PC-3 (cell line): ENCODE results near the gene PTPN23. TPM values are rescaled to one million over a fixed set of nuclear protein-coding genes. Genes with fewer than 3 reads are reported as not detected.

Experiments used
- ATAC-seq: fragments of 200-7000 bp; cut with Tn5 transposase; 2 replicates; pipeline ENCODE4 v1.9.1; 2020; ENCODE audit warnings: mild to moderate bottlenecking, moderate library complexity
- BruUV-seq: library from RNA; stranded (reverse); fragments of 400-500 nt; replicated peaks from 2 replicates; lab custom pipeline; 2021; lab: Mats Ljungman, UMichigan
- CTCF ChIA-PET: fragments of 300-600 bp; sonication (Branson Sonifier 250); formaldehyde crosslinking; loops from one replicate; lab custom pipeline; 2022; ENCODE audit warnings: antibody characterized with exemption; lab: Charles Lee
- POLR2A ChIA-PET: fragments of 300-600 bp; sonication (Branson Sonifier 250); formaldehyde crosslinking; loops from one replicate; lab custom pipeline; 2022; ENCODE audit warnings: antibody characterized with exemption; ENCODE audit not compliant: unreplicated experiment; lab: Charles Lee
- DNase-seq: peaks from one replicate; pipeline ENCODE4 v3.0.0-alpha.2; 2015
- H2AFZ ChIP-seq: fragments of 300-600 bp; sonication (generic); 2 replicates; pipeline ENCODE4 v1.6.0; 2016; ENCODE audit warnings: antibody characterized with exemption, low read length
- H3F3A ChIP-seq: fragments of 300-600 bp; sonication (generic); one replicate; pipeline ENCODE4 v1.6.0; 2017; ENCODE audit warnings: antibody characterized with exemption, low read length, control low read depth, mild to moderate bottlenecking; ENCODE audit not compliant: unreplicated experiment
- H3K27ac ChIP-seq: fragments of 300-600 bp; sonication (generic); 2 replicates; pipeline ENCODE4 v1.5.1; 2016; ENCODE audit warnings: mild to moderate bottlenecking, low read length
- H3K27me3 ChIP-seq: fragments of 300-600 bp; sonication (generic); 2 replicates; pipeline ENCODE4 v1.6.1; 2016; ENCODE audit warnings: low read length, mixed read lengths
- H3K36me3 ChIP-seq: fragments of 300-600 bp; sonication (generic); 2 replicates; pipeline ENCODE4 v1.6.1; 2016; ENCODE audit warnings: low read depth, mixed run types, low read length, mixed read lengths
- H3K4me1 ChIP-seq: fragments of 300-600 bp; sonication (generic); 2 replicates; pipeline ENCODE4 v1.5.1; 2016; ENCODE audit warnings: low read length; ENCODE audit not compliant: insufficient read depth
- H3K4me2 ChIP-seq: fragments of 300-600 bp; sonication (generic); 2 replicates; pipeline ENCODE4 v1.6.0; 2016; ENCODE audit warnings: low read length
- H3K4me3 ChIP-seq: fragments of 300-600 bp; sonication (generic); 2 replicates; pipeline ENCODE4 v1.5.1; 2016; ENCODE audit warnings: mild to moderate bottlenecking, low read length, mixed read lengths
- H3K79me2 ChIP-seq: fragments of 300-600 bp; sonication (generic); 2 replicates; pipeline ENCODE4 v1.6.1; 2017; ENCODE audit warnings: low read length, mixed read lengths
- H3K9ac ChIP-seq: fragments of 300-600 bp; sonication (generic); 2 replicates; pipeline ENCODE4 v1.6.0; 2016; ENCODE audit warnings: mild to moderate bottlenecking, low read length
- H3K9me2 ChIP-seq: fragments of 300-600 bp; sonication (generic); replicated peaks from 2 replicates; pipeline ENCODE4 v1.6.1; 2016; ENCODE audit warnings: mixed run types, low read length, mixed read lengths
- H3K9me3 ChIP-seq: fragments of 300-600 bp; sonication (generic); 2 replicates; pipeline ENCODE4 v1.6.1; 2016; ENCODE audit warnings: low read length, mixed read lengths
- H4K20me1 ChIP-seq: fragments of 300-600 bp; sonication (generic); 2 replicates; pipeline ENCODE4 v1.6.1; 2016; ENCODE audit warnings: low read length, mixed read lengths
- EZH2 ChIP-seq: fragments of 300-600 bp; sonication (generic); IDR thresholded peaks from one replicate; pipeline ENCODE4 v1.6.1; 2017; ENCODE audit warnings: antibody characterized with exemption, mild to moderate bottlenecking, low read length; ENCODE audit not compliant: unreplicated experiment
- EZH2phosphoT487 ChIP-seq: fragments of 300-600 bp; sonication (generic); IDR thresholded peaks from 2 replicates; pipeline ENCODE4 v1.6.1; 2018; ENCODE audit warnings: mild to moderate bottlenecking, antibody characterized with exemption, low read length, borderline replicate concordance
- intact Hi-C: fragments of 100-400 bp; cut with micrococcal nuclease; formaldehyde crosslinking; loops from 2 replicates; pipeline ENCODE4 v1.9.0; 2023
- total RNA-seq: library from RNA; depleted of rRNA; stranded (reverse); fragments of >200 nt; gene quantifications from 2 replicates; pipeline ENCODE4 v1.2.3, GENCODE V29; 2014
- TF ChIP-seq, protein P1 (sequence below): fragments of 300-600 bp; sonication (generic); conservative IDR thresholded peaks from 2 replicates; pipeline ENCODE4 v1.5.1; 2017; ENCODE audit warnings: antibody characterized with exemption, low read depth, mild to moderate bottlenecking, low read length

The PTPN23 gene
- total RNA-seq, 1 experiment from 2014 or later, result 22.3 TPM

DNA sequence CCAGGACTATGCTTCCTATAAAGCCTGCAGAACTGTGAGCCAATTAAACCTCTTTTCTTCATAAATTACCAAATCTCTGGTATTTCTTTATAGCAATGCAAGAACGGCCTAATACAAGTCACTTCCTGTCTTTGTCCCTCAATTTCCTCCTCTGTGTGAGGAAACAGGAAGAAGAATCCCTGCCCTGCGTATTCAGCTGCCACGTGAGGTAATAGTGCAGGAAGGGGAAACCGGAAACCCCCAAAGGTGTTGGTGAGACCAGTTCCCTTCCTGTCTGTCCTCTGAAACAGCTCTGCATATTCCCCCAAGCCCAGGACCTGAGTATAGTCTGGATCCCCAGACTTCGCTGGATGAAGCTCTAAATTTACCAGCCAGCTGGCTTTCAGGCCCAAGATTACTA, 18.1 kb upstream of the PTPN23 start:
- Histone ChIP-seq H3K27me3 (no peaks in the 10 kb centered on the region), H3K9me2 (no peaks in the 10 kb centered on the region), H3K4me1 (peaks cover 11% of the 10 kb centered on the region; the same call in 1 of the 2 replicates), H3K36me3 (peaks cover 5% of the 10 kb centered on the region; the same call in 1 of the 2 replicates), H3K27ac (no peak overlapping the region), H3K9ac (no peak overlapping the region), H2AFZ (no peak overlapping the region), H4K20me1 (no peaks in the 10 kb centered on the region), H3K9me3 (peaks cover 22% of the 10 kb centered on the region), H3K4me3 (no peak overlapping the region), H3K79me2 (no peaks in the 10 kb centered on the region), H3K4me2 (no peak overlapping the region), H3F3A (peaks cover 7% of the 10 kb centered on the region)
- POLR2A ChIA-PET, result no interaction called here
- no TSS peak for BruUV-seq
- CTCF ChIA-PET, result no interaction called here
- no peak for TF ChIP-seq EZH2phosphoT487
- TF ChIP-seq EZH2, result no peak
- TF ChIP-seq, protein P1, sequence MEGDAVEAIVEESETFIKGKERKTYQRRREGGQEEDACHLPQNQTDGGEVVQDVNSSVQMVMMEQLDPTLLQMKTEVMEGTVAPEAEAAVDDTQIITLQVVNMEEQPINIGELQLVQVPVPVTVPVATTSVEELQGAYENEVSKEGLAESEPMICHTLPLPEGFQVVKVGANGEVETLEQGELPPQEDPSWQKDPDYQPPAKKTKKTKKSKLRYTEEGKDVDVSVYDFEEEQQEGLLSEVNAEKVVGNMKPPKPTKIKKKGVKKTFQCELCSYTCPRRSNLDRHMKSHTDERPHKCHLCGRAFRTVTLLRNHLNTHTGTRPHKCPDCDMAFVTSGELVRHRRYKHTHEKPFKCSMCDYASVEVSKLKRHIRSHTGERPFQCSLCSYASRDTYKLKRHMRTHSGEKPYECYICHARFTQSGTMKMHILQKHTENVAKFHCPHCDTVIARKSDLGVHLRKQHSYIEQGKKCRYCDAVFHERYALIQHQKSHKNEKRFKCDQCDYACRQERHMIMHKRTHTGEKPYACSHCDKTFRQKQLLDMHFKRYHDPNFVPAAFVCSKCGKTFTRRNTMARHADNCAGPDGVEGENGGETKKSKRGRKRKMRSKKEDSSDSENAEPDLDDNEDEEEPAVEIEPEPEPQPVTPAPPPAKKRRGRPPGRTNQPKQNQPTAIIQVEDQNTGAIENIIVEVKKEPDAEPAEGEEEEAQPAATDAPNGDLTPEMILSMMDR, result no peak
- ATAC-seq, result no peak
- DNase-seq, result no peak
- intact Hi-C loops, result no loop called here

DNA sequence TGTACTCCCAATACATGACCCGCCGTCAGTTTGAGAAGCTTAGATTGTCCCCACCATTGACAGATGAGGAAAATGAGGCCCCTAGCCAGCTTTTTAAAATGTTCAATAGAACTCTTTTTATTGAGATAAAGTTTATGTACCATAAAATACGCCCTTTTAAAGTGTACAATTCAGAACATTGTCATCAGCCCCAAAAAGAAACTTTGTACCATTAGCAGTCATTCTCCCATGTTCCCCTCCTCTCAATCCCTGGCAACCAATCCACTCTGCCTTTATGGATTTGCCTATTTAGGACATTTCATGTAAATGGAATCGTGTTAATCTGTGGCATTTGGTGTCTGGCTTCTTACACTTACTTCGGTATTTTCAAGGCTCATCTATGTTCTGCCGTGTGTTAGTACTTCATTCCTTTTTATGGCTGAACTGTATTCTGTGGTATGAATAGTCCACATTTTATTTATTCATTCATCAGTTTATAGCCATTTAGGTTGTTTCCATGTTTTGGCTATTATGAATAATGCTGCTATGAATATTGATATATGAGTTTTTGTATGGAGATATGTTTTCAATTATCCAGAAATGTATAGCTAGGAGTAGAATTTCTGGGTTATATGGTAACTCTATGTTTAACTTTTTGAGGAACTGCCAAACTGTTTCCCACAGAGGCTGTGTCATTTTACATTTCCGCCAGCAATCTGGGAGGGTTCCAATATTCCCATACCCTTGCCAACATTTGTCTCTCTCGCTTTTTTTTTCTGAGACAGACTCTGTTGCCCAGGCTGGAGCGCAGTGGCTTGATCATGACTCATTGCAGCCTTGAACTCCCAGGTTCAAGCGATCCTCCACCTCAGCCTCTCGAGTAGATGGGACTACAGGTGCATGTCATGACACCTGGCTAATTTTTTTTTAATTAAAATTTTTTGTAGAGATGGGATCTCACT, 15.3 kb upstream of the PTPN23 start:
- Histone ChIP-seq H3K27ac (no peak overlapping the region), H3K79me2 (no peaks in the 10 kb centered on the region), H3K27me3 (no peaks in the 10 kb centered on the region), H3K4me1 (peaks cover 11% of the 10 kb centered on the region; the same call in 1 of the 2 replicates), H3K9me3 (no peaks in the 10 kb centered on the region), H3K9ac (no peak overlapping the region), H3K9me2 (no peaks in the 10 kb centered on the region), H2AFZ (no peak overlapping the region), H3K36me3 (no peaks in the 10 kb centered on the region), H3K4me2 (peak overlapping the region; percentile 25), H4K20me1 (no peaks in the 10 kb centered on the region), H3K4me3 (no peak overlapping the region), H3F3A (no peaks in the 10 kb centered on the region)
- peak; percentile 79 for ATAC-seq
- POLR2A ChIA-PET, result interaction anchor here (0.6 kb wide), 1 partner anchor 15 kb away, joined by 5 read pairs; the partner anchor contains the start of gene PTPN23
- DNase-seq, result peak; percentile 86
- TF ChIP-seq EZH2phosphoT487, result no peak
- no peak for TF ChIP-seq EZH2
- TF ChIP-seq, protein P1, result no peak
- intact Hi-C loops, result loop anchor here (2.0 kb wide), 1 partner anchor 31 kb away; no protein-coding TSS in a partner anchor
- CTCF ChIA-PET, result no interaction called here
- BruUV-seq, result no TSS peak

DNA sequence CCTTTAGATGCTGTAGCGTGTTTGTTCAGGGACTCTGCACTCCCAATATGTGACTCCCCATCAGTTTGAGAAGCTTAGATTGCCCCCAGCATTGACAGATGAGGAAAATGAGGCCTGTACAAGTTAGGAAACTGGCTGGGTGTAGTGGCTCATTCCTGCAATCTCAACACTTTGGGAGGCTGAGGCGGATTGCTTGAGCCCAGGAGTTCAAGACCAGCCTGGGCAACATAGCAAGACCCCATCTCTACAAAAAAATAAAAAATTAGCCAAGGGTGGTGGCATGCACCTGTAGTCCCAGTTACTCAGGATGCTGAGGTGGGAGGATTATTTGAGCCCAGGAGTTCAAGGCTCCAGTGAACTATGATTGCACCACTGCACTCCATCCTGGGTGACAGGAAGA, 14.0 kb upstream of the PTPN23 start:
- no peaks in the 10 kb centered on the region for H3K36me3 ChIP-seq
- ChIA-PET POLR2A (no interaction called here), CTCF (no interaction called here)
- no peak overlapping the region for H3K9ac ChIP-seq
- H3K4me2 ChIP-seq, result no peak overlapping the region
- no peaks in the 10 kb centered on the region for H3F3A ChIP-seq
- no peak overlapping the region for H3K27ac ChIP-seq
- H2AFZ ChIP-seq, result no peak overlapping the region
- H4K20me1 ChIP-seq, result no peaks in the 10 kb centered on the region
- no peaks in the 10 kb centered on the region for H3K9me2 ChIP-seq
- no TSS peak for BruUV-seq
- no peak overlapping the region for H3K4me3 ChIP-seq
- no peak for ATAC-seq
- TF ChIP-seq EZH2 (no peak), EZH2phosphoT487 (no peak)
- TF ChIP-seq, protein P1, result no peak
- peaks cover 11% of the 10 kb centered on the region; the same call in 1 of the 2 replicates for H3K4me1 ChIP-seq
- intact Hi-C loops, result no loop called here
- H3K27me3 ChIP-seq, result no peaks in the 10 kb centered on the region
- H3K9me3 ChIP-seq, result no peaks in the 10 kb centered on the region
- DNase-seq, result no peak
- no peaks in the 10 kb centered on the region for H3K79me2 ChIP-seq
